Keratinocyte (primary cell): ENCODE results near the gene KLK1. TPM values are rescaled to one million over a fixed set of nuclear protein-coding genes. Genes with fewer than 3 reads are reported as not detected.

Source experiments
- DNase-seq: peaks from one replicate; pipeline ENCODE4 v3.0.0-alpha.2; 2011; ENCODE audit warnings: low read depth, missing footprints, low spot score
- FAIRE-seq: peaks from 2 replicates; lab custom pipeline; 2011; peaks lifted over from hg19 to GRCh38; lab: Jason Lieb, UNC
- H2AFZ ChIP-seq: 2 replicates; pipeline ENCODE4 v1.6.0; 2012; ENCODE audit warnings: low read length, control low read depth, inconsistent platforms; ENCODE audit not compliant: control insufficient read depth
- H3K27ac ChIP-seq: 2 replicates; pipeline ENCODE4 v1.5.1; 2011; ENCODE audit warnings: low read length; ENCODE audit not compliant: control insufficient read depth, insufficient read depth
- H3K27me3 ChIP-seq: 3 replicates; pipeline ENCODE4 v1.6.0; 2011; ENCODE audit warnings: low read length; ENCODE audit not compliant: control insufficient read depth, insufficient read depth; ENCODE audit errors: extremely low read depth
- H3K36me3 ChIP-seq, 2 experiments: 2 replicates in 1 of 2; 3 replicates in 1 of 2; pipeline ENCODE4 v1.5.1; 2011; ENCODE audit warnings: low read length in 2 of 2, mild to moderate bottlenecking in 1 of 2; ENCODE audit not compliant: control insufficient read depth in 2 of 2, insufficient read depth in 2 of 2; ENCODE audit errors: extremely low read depth in 1 of 2
- H3K4me1 ChIP-seq: 3 replicates; pipeline ENCODE4 v1.5.1; 2011; ENCODE audit warnings: low read length; ENCODE audit not compliant: control insufficient read depth, insufficient read depth; ENCODE audit errors: extremely low read depth
- H3K4me2 ChIP-seq: 3 replicates; pipeline ENCODE4 v1.6.0; 2011; ENCODE audit warnings: low read depth, low read length; ENCODE audit not compliant: control insufficient read depth, insufficient read depth; ENCODE audit errors: extremely low read depth
- H3K4me3 ChIP-seq, 3 experiments: fragments of 200-600 bp in 1 of 3; sonication (generic) in 1 of 3; 2 replicates in 2 of 3; 3 replicates in 1 of 3; pipeline ENCODE4 v1.5.1; 2011 to 2016; ENCODE audit warnings: low read length in 3 of 3, mild to moderate bottlenecking in 3 of 3, control low read depth in 2 of 3, inconsistent platforms in 1 of 3, low read depth in 1 of 3, mixed read lengths in 1 of 3, mixed run types in 1 of 3, moderate library complexity in 1 of 3; ENCODE audit not compliant: control insufficient read depth in 2 of 3, insufficient read depth in 2 of 3; ENCODE audit errors: extremely low read depth in 1 of 3
- H3K79me2 ChIP-seq: 2 replicates; pipeline ENCODE4 v1.6.0; 2012; ENCODE audit warnings: low read length; ENCODE audit not compliant: control insufficient read depth, insufficient read depth
- H3K9ac ChIP-seq: 3 replicates; pipeline ENCODE4 v1.6.0; 2011; ENCODE audit warnings: low read length; ENCODE audit not compliant: control insufficient read depth, insufficient read depth; ENCODE audit errors: extremely low read depth
- H3K9me1 ChIP-seq: 3 replicates; pipeline ENCODE4 v1.6.0; 2011; ENCODE audit warnings: low read length; ENCODE audit not compliant: control insufficient read depth, insufficient read depth; ENCODE audit errors: extremely low read depth
- H3K9me3 ChIP-seq: 2 replicates; pipeline ENCODE4 v1.5.1; 2012; ENCODE audit warnings: low read depth, low read length; ENCODE audit not compliant: control insufficient read depth
- H4K20me1 ChIP-seq: 3 replicates; pipeline ENCODE4 v1.6.0; 2011; ENCODE audit warnings: low read length; ENCODE audit not compliant: control insufficient read depth, insufficient read depth; ENCODE audit errors: extremely low read depth
- CTCF ChIP-seq, 3 experiments: IDR thresholded peaks in 1 of 3; conservative IDR thresholded peaks in 1 of 3; optimal IDR thresholded peaks in 1 of 3; 2 replicates in 2 of 3; 3 replicates in 1 of 3; pipeline versions ENCODE3 to v1.5.1; 2011; ENCODE audit warnings: low read length in 3 of 3, mild to moderate bottlenecking in 3 of 3, moderate library complexity in 2 of 3, control low read depth in 1 of 3, inconsistent platforms in 1 of 3; ENCODE audit not compliant: insufficient read depth in 2 of 3; ENCODE audit errors: extremely low read depth in 1 of 3
- EZH2 ChIP-seq: IDR thresholded peaks from one replicate; pipeline ENCODE4 v1.6.1; 2012; ENCODE audit warnings: inconsistent platforms, mild to moderate bottlenecking, low read length, moderate library complexity
- dilution Hi-C: fragments of 300-500 bp; cut with MboI; formaldehyde crosslinking; loops from one replicate; pipeline ENCODE4 v1.7.0; 2020; ENCODE audit warnings: low sequenced_read_pairs; ENCODE audit not compliant: extremely low pct_ligation_motif_present
- polyA plus RNA-seq, 5 experiments: library from polyadenylated mRNA; depleted of rRNA in 3 of 5; stranded (reverse) in 3 of 5; stranded (forward) in 1 of 5; unstranded in 1 of 5; fragments of >200 nt; gene quantifications; 1 replicate in 1 of 5; 2 replicates in 3 of 5; 3 replicates in 1 of 5; pipeline versions ENCODE4 v1.2.1 to v1.2.3, GENCODE V29; 2011 to 2012; ENCODE audit warnings: missing spikeins in 2 of 5, low read depth in 1 of 5, low replicate concordance in 1 of 5

Gene KLK1
- polyA plus RNA-seq, 1 donor (not counting 4 experiments of a cell fraction or from before 2014, with no cell fraction given): 0.31 TPM

- Histone ChIP-seq H4K20me1 (no peaks in the 10 kb centered on the region), H3K79me2 (no peaks in the 10 kb centered on the region), H3K27ac (no peak overlapping the region), H3K27me3 (peaks cover 33% of the 10 kb centered on the region), H3K4me1 (peaks cover 6% of the 10 kb centered on the region), H2AFZ (peak overlapping the region; percentile 10), H3K4me2 (no peak overlapping the region), H3K9me1 (no peaks in the 10 kb centered on the region), H3K4me3 (no peak overlapping the region), H3K36me3 (no peaks in the 10 kb centered on the region), H3K9ac (no peak overlapping the region), H3K9me3 (no peaks in the 10 kb centered on the region)
- no peak for DNase-seq
- no peak for TF ChIP-seq CTCF (optimal IDR thresholded peaks at IDR 0.05 in 1 of 3, IDR thresholded peaks at IDR 0.05 in 1 of 3, conservative IDR thresholded peaks at IDR 0.05 in 1 of 3; ENCODE audit: extremely low read depth in 1 of 3, insufficient read depth in 2 of 3, low read length in 3 of 3)
- TF ChIP-seq EZH2: no peak
- dilution Hi-C loops: no loop called here
- FAIRE-seq: no peak
These were observed 2.4 kb downstream of the KLK1 start for GRCh38 chr19:50821248-50821612.

- Histone ChIP-seq H3K4me3 (no peak overlapping the region), H3K4me1 (peaks cover 6% of the 10 kb centered on the region), H3K9me3 (no peaks in the 10 kb centered on the region), H3K36me3 (no peaks in the 10 kb centered on the region), H3K79me2 (no peaks in the 10 kb centered on the region), H3K27ac (no peak overlapping the region), H2AFZ (peak overlapping the region; percentile 10), H3K9ac (no peak overlapping the region), H3K9me1 (no peaks in the 10 kb centered on the region), H3K27me3 (peaks cover 33% of the 10 kb centered on the region), H4K20me1 (no peaks in the 10 kb centered on the region), H3K4me2 (peak overlapping the region; percentile 52)
- dilution Hi-C loops: no loop called here
- FAIRE-seq: no peak
- no peak for DNase-seq
- TF ChIP-seq CTCF (optimal IDR thresholded peaks at IDR 0.05 in 1 of 3, IDR thresholded peaks at IDR 0.05 in 1 of 3, conservative IDR thresholded peaks at IDR 0.05 in 1 of 3; ENCODE audit: extremely low read depth in 1 of 3, insufficient read depth in 2 of 3, low read length in 3 of 3) (no peak), EZH2 (no peak)
These were observed 2.9 kb downstream of the KLK1 start for GRCh38 chr19:50820549-50821247.
